PC-3 (cell line): Measurements from ENCODE around the gene ZCCHC7.

Experiments used
- EZH2 ChIP-seq: fragments of 300-600 bp; sonication (generic); IDR thresholded peaks from one replicate; pipeline ENCODE4 v1.6.1; 2017; ENCODE audit warnings: antibody characterized with exemption, mild to moderate bottlenecking, low read length; ENCODE audit not compliant: unreplicated experiment
- TF ChIP-seq, protein P1 (sequence below): fragments of 300-600 bp; sonication (generic); conservative IDR thresholded peaks from 2 replicates; pipeline ENCODE4 v1.5.1; 2017; ENCODE audit warnings: antibody characterized with exemption, low read depth, mild to moderate bottlenecking, low read length

GRCh38 chr9:37266630-37267029, 146.3 kb downstream of the ZCCHC7 start:
- no peak for TF ChIP-seq EZH2
- TF ChIP-seq, protein P1, sequence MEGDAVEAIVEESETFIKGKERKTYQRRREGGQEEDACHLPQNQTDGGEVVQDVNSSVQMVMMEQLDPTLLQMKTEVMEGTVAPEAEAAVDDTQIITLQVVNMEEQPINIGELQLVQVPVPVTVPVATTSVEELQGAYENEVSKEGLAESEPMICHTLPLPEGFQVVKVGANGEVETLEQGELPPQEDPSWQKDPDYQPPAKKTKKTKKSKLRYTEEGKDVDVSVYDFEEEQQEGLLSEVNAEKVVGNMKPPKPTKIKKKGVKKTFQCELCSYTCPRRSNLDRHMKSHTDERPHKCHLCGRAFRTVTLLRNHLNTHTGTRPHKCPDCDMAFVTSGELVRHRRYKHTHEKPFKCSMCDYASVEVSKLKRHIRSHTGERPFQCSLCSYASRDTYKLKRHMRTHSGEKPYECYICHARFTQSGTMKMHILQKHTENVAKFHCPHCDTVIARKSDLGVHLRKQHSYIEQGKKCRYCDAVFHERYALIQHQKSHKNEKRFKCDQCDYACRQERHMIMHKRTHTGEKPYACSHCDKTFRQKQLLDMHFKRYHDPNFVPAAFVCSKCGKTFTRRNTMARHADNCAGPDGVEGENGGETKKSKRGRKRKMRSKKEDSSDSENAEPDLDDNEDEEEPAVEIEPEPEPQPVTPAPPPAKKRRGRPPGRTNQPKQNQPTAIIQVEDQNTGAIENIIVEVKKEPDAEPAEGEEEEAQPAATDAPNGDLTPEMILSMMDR = no peak
